Right atrium auricular region (tissue), 2 donors: Measurements from ENCODE around the gene FARP1. TPM values are rescaled to one million over a fixed set of nuclear protein-coding genes. Genes with fewer than 3 reads are reported as not detected.

Experiments
- DNase-seq: peaks from one replicate; pipeline ENCODE4 v3.0.0-alpha.2; 2019; ENCODE audit warnings: low spot score
- H3K27ac ChIP-seq, 2 donors: fragments of 200-600 bp; sonication (generic); 1 replicate in 1 of 2; 2 replicates in 1 of 2; pipeline ENCODE4 v1.5.1; 2016 to 2019
- H3K27me3 ChIP-seq, 2 donors: fragments of 200-600 bp; sonication (generic); one replicate each; pipeline versions ENCODE4 v1.5.1 to v1.6.0; 2017 to 2019
- H3K36me3 ChIP-seq: fragments of 200-600 bp; sonication (generic); one replicate; pipeline ENCODE4 v1.5.1; 2016
- H3K4me1 ChIP-seq, 2 donors: fragments of 200-600 bp; sonication (generic); one replicate each; pipeline versions ENCODE4 v1.5.1 to v1.6.0; 2017 to 2019
- H3K4me3 ChIP-seq, 2 donors: fragments of 200-600 bp; sonication (generic); 1 replicate in 1 of 2; 2 replicates in 1 of 2; pipeline ENCODE4 v1.5.1; 2017 to 2019; ENCODE audit warnings: mild to moderate bottlenecking in 1 of 2, moderate library complexity in 1 of 2
- H3K9me3 ChIP-seq, 2 donors: fragments of 200-600 bp; sonication (generic); one replicate each; pipeline ENCODE4 v1.5.1; 2019
- total RNA-seq, 2 donors: library from RNA; depleted of rRNA; stranded (reverse); fragments of >200 nt; gene quantifications; one replicate each; pipeline ENCODE4 v1.1.0, GENCODE V29; 2016
- TF ChIP-seq, protein P1 (sequence below), 2 donors: fragments of 200-600 bp; sonication (generic); IDR thresholded peaks; one replicate each; pipeline ENCODE4 v1.5.1; 2019; ENCODE audit warnings: antibody characterized with exemption in 2 of 2

Gene FARP1
- total RNA-seq, 2 donors from 2014 or later, result 15.5 to 25.7 TPM

DNA sequence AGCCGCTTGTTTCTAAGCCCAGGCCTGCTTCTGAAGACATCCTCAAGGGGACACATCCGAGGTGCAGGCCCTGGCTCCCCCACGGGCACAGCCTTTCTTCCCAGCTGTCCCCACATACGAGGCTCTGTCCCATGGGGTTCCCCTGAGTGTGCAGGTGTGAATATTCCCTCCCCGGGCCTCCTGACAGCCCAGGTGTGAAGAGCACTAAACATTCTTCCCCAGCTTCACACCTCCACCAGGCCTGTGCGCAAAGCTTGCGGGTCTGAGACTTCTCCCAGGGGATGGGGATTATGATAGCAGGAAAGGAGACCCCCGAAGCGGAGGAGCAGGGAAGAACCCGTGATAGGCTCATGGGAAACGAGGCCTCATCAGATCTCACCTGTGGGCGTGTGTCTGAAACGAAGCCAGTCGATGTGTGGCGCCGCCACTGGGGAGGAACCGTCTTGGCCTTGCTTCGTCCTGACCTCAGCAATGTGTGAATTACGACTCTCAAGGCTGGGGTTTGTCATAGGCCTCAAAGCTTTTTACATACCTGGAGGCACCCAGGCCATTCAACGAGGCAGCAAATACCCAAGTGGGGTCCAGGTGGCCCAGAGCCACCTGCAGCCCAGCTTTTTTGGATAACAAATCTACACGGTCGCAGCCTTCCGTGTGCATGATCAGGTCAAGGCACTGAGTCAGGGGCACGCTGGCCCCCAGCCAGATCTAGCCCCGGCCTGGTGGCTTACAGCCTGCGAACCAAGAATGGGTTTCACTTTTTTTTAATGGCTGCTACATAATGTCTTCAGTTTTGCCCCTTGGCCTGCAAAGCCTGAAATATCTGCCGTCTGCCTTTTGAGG lies 299.7 kb downstream of the FARP1 start:
- TF ChIP-seq, protein P1, sequence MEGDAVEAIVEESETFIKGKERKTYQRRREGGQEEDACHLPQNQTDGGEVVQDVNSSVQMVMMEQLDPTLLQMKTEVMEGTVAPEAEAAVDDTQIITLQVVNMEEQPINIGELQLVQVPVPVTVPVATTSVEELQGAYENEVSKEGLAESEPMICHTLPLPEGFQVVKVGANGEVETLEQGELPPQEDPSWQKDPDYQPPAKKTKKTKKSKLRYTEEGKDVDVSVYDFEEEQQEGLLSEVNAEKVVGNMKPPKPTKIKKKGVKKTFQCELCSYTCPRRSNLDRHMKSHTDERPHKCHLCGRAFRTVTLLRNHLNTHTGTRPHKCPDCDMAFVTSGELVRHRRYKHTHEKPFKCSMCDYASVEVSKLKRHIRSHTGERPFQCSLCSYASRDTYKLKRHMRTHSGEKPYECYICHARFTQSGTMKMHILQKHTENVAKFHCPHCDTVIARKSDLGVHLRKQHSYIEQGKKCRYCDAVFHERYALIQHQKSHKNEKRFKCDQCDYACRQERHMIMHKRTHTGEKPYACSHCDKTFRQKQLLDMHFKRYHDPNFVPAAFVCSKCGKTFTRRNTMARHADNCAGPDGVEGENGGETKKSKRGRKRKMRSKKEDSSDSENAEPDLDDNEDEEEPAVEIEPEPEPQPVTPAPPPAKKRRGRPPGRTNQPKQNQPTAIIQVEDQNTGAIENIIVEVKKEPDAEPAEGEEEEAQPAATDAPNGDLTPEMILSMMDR (IDR thresholded peaks at IDR 0.05), result no peak
- H3K4me1 ChIP-seq, result peaks cover 0 to 8% of the 10 kb centered on the region in 2 donors
- H3K4me3 ChIP-seq, result no peak overlapping the region
- DNase-seq, result no peak
- H3K36me3 ChIP-seq, result peaks cover 22% of the 10 kb centered on the region
- no peak overlapping the region for H3K27ac ChIP-seq
- H3K9me3 ChIP-seq, result no peaks in the 10 kb centered on the region
- H3K27me3 ChIP-seq, result no peaks in the 10 kb centered on the region

DNA sequence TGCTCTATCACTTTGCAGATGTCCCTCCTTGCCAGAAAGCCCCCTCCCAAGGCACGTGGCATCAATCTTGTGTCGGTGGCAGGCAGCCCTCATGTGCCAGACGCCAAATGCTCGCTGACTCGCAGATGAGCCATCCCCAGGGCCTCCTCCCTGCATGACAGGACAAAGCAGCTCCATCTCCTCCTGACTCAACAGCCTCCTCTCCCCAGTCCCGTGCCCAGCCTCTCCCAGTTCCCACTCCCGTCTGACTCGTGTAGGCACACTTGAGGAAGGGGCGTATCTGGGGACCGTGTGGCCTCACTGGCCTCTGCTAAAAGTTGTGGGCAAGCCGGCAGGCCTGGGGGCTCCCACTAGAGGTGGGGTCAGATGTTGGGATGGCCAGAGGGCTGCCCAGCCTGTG lies 300.4 kb downstream of the FARP1 start:
- peaks cover 26% of the 10 kb centered on the region for H3K36me3 ChIP-seq
- H3K4me1 ChIP-seq, result peaks cover 0 to 13% of the 10 kb centered on the region in 2 donors

DNA sequence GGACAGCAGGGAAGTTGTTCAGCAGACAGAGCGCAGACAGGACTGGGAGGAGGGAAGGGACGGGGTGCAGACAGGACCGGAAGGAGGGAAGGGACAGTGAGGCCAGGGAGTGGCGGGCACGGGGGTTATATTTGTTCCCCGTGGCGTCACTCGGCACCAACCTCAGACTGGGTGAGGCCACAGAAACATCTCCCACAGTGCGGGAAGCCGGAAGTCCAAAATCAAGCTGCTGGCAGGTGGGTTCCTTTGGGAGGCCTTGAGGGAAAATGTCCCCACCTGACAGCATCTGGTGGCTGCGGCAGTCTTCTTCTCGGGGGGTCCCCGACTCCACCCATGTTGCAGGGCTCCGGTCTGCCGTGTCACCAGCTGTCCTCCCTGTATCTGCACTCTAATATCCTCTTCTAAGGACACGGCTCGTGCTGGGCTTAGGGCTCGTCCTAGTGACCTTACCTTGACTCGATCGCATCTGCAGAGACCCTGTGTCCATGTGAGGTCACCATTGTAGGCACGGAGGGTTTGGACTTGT lies 301.0 kb downstream of the FARP1 start:
- no peaks in the 10 kb centered on the region for H3K9me3 ChIP-seq
- H3K27ac ChIP-seq, result no peak overlapping the region
- peaks cover 26% of the 10 kb centered on the region for H3K36me3 ChIP-seq
- TF ChIP-seq, protein P1 (IDR thresholded peaks at IDR 0.05), result no peak
- peaks cover 0 to 13% of the 10 kb centered on the region in 2 donors for H3K4me1 ChIP-seq
- no peaks in the 10 kb centered on the region for H3K27me3 ChIP-seq
- DNase-seq, result no peak
- no peak overlapping the region for H3K4me3 ChIP-seq

More for the DNA sequence above, 300.4 kb downstream of the FARP1 start:
- TF ChIP-seq, protein P1 (IDR thresholded peaks at IDR 0.05), result no peak
- H3K9me3 ChIP-seq, result no peaks in the 10 kb centered on the region
- no peak overlapping the region for H3K4me3 ChIP-seq
- no peak overlapping the region for H3K27ac ChIP-seq
- no peaks in the 10 kb centered on the region for H3K27me3 ChIP-seq
- no peak for DNase-seq

DNA sequence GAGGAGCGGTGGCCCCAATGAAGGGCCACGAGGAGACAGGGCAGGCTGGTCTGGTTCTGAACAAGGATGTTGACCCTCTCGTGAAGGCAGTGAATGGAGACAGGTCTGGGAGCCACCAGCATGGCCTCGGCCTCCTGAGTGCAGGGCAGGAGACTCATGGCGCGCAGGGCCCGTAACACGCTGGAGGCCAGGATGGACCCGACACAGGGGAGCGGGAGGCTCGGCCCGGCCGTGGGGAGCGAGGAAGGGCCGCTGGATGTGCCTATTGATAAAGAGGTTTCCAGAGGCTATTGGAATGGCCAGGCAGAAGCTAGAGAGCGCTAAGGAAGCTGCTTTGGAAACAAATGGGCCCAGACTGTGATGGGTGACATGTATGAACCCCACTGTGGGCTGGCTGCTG lies 301.5 kb downstream of the FARP1 start:
- Histone ChIP-seq H3K4me1 (peaks cover 0 to 13% of the 10 kb centered on the region in 2 donors), H3K27ac (no peak overlapping the region), H3K27me3 (no peaks in the 10 kb centered on the region), H3K4me3 (no peak overlapping the region), H3K36me3 (peaks cover 31% of the 10 kb centered on the region), H3K9me3 (no peaks in the 10 kb centered on the region)
- DNase-seq, result no peak
- TF ChIP-seq, protein P1 (IDR thresholded peaks at IDR 0.05), result no peak

DNA sequence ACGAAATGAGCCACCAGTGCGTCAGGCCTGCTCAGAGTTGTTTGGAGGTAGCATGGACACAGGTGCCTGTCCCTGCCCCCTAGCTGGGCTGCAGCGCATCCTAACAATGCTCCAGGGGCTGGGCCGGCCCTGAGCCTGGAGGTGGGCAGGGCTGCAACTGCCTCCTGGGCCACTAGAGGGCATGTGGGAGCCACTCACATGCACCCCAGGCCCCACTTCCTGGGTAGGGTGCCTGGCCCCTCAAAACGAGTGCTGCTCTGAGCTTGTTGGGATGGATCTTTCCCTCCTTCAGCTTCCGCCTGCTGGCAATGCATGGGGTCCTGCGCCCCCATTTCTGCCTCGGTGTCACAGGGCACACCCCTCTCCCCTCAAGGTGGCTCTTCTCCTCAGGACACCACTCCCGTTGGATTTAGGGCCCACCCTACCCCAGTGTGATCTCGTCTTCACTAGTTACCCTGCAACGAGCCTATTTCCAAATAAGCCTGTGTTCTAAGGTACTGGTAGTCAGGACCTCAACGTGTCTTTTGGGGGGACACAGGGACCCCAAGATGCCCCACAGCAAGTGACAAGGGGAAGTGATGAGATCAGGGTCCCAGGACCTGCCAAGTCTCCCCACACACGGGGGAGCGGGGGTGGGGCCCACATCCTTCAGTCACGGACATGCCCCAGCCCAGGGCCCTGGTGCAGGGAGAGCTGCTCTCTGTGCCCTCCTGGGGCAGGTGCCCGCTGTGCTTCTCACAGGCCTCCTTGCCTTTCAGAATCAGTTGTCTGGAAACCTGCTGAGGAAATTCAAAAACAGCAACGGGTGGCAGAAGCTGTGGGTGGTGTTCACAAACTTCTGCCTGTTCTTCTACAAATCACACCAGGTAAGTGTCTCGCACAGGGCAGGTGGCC lies 302.7 kb downstream of the FARP1 start:
- TF ChIP-seq, protein P1 (IDR thresholded peaks at IDR 0.05), result peak; percentile 93 to 99
- H3K4me1 ChIP-seq, result peaks cover 0 to 23% of the 10 kb centered on the region in 2 donors
- no peaks in the 10 kb centered on the region for H3K27me3 ChIP-seq
- peaks cover 25% of the 10 kb centered on the region for H3K36me3 ChIP-seq
- no peaks in the 10 kb centered on the region for H3K9me3 ChIP-seq
- H3K27ac ChIP-seq, result peak overlapping the region in 1 of 2 donors; percentile 43
- DNase-seq, result no peak
- no peak overlapping the region for H3K4me3 ChIP-seq
